AG04449 (cell line): Measurements from ENCODE around the gene TMEM60.

Source experiments
- CTCF ChIA-PET: fragments of 350-600 bp; formaldehyde crosslinking; extraction: SDS; loops from one replicate; lab custom pipeline; 2021; ENCODE audit warnings: antibody characterized with exemption; lab: Yijun Ruan, JAX
- POLR2A ChIA-PET: fragments of 400-600, 350-600 bp; formaldehyde crosslinking; extraction: SDS; loops from one replicate; lab custom pipeline; 2020; ENCODE audit warnings: antibody characterized with exemption, inconsistent platforms; lab: Yijun Ruan, JAX
- DNase-seq: peaks from one replicate; pipeline ENCODE4 v3.0.0-alpha.2; 2010; ENCODE audit warnings: low read depth, low spot score
- H3K4me3 ChIP-seq: 2 replicates; pipeline ENCODE4 v1.5.1; 2011; ENCODE audit warnings: low read depth, mild to moderate bottlenecking, control low read depth, low read length
- TF ChIP-seq, protein P1 (sequence below): IDR thresholded peaks from one replicate; pipeline ENCODE4 v1.5.1; 2011; ENCODE audit warnings: mild to moderate bottlenecking, moderate library complexity, low read length, control low read depth, inconsistent platforms; ENCODE audit not compliant: insufficient read depth; ENCODE audit errors: missing control alignments

The TMEM60 gene

DNA sequence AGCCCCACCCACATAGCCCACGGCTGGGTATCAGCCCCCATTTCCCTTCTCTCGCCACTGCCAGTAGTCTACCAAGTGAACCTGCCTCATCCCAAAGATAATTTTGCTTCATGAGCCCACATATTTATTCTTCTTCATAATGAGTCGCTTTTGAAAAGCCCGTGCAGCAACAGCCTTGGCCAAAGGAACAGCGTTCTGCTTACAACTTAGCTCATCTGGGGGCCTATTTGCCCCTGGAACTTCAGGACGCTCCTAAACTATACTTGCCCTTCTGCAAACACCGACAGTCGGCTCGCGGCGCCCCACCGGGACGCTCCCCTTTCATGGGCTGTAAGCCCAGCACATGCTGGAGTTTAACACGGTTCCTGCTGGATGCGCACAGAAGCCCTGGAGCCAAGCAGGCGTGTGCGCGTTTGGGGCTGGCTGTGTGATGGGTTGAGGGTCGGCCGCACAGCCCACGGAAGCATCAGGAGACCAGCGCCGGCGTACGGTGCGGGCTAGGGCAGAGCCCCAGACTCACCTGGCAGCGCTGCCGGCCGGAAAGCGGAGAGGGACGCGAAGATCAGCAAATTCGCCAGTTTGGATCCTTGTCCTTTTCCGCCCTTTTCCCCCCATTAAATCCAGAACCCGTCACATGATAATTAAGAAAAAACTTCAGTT lies 370 bp downstream of the TMEM60 start:
- TF ChIP-seq, protein P1, sequence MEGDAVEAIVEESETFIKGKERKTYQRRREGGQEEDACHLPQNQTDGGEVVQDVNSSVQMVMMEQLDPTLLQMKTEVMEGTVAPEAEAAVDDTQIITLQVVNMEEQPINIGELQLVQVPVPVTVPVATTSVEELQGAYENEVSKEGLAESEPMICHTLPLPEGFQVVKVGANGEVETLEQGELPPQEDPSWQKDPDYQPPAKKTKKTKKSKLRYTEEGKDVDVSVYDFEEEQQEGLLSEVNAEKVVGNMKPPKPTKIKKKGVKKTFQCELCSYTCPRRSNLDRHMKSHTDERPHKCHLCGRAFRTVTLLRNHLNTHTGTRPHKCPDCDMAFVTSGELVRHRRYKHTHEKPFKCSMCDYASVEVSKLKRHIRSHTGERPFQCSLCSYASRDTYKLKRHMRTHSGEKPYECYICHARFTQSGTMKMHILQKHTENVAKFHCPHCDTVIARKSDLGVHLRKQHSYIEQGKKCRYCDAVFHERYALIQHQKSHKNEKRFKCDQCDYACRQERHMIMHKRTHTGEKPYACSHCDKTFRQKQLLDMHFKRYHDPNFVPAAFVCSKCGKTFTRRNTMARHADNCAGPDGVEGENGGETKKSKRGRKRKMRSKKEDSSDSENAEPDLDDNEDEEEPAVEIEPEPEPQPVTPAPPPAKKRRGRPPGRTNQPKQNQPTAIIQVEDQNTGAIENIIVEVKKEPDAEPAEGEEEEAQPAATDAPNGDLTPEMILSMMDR, result no peak
- ChIA-PET CTCF (interaction anchor here (0.7 to 1.6 kb wide), 11 partner anchors 12 to 146 kb away, joined by 3 to 6 read pairs (median 3); no protein-coding TSS in a partner anchor), POLR2A (interaction anchor here (0.7 to 1.1 kb wide), 5 partner anchors 37 to 1750 kb away, joined by 3 to 7 read pairs (median 3); partner anchors contain the start of genes RSBN1L and STYXL1)
- DNase-seq, result no peak
- peak overlapping the region; percentile 91 for H3K4me3 ChIP-seq

DNA sequence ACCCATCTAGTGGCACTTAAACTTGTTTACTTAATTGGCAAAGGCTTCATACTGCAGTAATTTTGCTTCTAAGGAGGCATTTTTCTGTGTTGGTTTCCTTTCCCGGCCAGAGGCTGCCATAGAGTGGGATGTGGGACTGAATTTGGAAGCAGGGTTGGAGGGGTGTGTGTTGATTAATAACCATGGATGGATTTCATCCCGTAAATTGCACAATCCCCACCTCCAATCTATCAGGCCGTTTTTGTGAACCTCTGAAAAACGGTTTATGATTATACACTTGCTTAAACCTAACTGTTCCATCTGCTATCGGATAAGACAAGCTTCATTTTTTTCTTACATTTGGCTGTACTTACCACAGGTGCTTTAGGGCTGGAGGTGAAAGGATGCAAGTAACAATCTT lies 1.3 kb downstream of the TMEM60 start:
- POLR2A ChIA-PET, result no interaction called here
- CTCF ChIA-PET, result interaction anchor here (1.2 to 1.3 kb wide), 2 partner anchors 34 to 139 kb away, joined by 3 read pairs; no protein-coding TSS in a partner anchor
- TF ChIP-seq, protein P1, result no peak
- DNase-seq, result no peak
- peak overlapping the region; percentile 91 for H3K4me3 ChIP-seq

DNA sequence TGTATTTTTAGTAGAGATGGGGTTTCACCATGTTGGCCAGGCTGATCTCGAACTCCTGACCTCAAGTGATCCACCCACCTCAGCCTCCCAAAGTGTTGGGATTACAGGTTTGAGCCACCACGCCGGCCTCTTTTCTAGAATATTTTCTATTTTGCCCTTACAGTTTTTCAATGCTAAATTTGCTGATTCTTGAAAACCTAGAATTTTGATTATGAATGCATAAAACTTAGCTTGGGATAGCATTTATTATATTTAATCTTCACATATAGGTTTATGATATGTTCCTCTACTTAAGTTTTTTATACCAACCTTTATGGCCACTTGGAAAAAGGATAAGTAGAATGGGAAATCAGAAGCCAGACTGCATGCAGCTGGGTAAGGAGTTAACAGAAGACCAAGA lies 2.1 kb downstream of the TMEM60 start:
- TF ChIP-seq, protein P1, result no peak
- no peak overlapping the region; the same call in 1 of the 2 replicates for H3K4me3 ChIP-seq
- CTCF ChIA-PET, result no interaction called here
- no peak for DNase-seq
- POLR2A ChIA-PET, result no interaction called here

DNA sequence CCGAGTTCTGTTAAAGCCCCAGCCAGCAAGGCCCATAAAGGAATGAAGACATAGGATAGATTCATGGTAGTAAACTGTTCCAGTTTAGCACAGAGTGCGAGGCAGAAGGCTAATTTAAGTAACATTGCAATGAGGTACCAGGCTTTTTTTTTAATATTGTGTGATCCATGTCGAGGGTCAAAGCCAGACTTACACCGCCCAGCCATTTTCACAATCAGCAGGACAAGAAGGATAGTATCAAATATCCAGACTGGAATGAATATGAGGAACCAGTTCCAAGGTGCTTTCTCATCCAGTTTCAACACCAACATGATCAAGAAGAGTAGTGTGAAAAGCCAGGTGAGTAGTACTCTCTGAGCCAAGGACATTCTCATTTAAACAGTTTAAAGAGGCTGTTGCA lies 4.2 kb downstream of the TMEM60 start:
- POLR2A ChIA-PET, result no interaction called here
- TF ChIP-seq, protein P1, result no peak
- no peak overlapping the region for H3K4me3 ChIP-seq
- no peak for DNase-seq
- CTCF ChIA-PET, result interaction anchor here (0.6 kb wide), 1 partner anchor 141 kb away, joined by 3 read pairs; no protein-coding TSS in a partner anchor

DNA sequence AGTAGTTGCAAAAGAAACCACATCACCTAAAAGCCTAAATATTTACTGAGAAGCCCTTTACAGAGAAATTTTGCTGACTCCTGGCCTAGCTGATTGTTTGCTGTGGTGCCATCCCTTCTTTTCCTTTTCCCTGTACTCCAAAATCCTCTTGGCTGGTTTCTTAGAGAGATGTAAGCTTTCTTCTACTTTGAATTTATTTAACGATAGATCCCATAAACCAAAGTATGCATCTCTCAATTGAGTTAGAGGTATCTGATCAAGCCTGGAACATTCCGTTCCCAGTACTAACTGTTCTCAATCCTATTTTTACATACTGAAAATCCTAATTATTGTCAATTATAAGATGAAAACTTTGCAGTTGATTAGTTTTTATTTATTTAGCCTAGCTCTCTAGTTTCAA lies 6.3 kb downstream of the TMEM60 start:
- no peak overlapping the region for H3K4me3 ChIP-seq
- CTCF ChIA-PET, result interaction anchor here (0.7 kb wide), 1 partner anchor 33 kb away, joined by 3 read pairs; no protein-coding TSS in a partner anchor
- no peak for DNase-seq
- POLR2A ChIA-PET, result no interaction called here
- TF ChIP-seq, protein P1, result no peak

DNA sequence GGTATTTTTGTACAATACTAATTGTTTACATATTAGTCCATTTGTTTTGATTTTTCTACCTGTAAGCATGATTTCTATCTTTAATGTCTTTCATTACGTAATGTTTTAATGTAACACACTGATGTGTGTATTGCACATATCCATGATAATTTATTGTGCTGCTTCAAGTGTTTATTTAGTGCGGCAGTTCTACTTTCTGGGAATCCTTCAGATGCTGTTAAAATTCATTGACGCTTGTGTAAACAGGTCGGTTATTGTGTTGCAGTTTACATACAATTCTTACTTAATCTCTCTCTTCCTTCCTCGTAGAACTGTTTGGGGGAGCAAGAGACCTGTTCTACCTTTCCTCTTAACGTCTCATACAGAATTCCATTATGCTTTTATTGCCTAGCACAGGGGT lies 6.9 kb downstream of the TMEM60 start:
- ChIA-PET CTCF (interaction anchor here (0.7 kb wide), 1 partner anchor 32 kb away, joined by 3 read pairs; no protein-coding TSS in a partner anchor), POLR2A (no interaction called here)
- TF ChIP-seq, protein P1, result no peak
- no peak overlapping the region for H3K4me3 ChIP-seq
- no peak for DNase-seq
